CD4-positive, alpha-beta T cell treated with Interleukin-17A for 1 hour (primary cell): ENCODE measurements around the gene ANKRD10.
"Not testable (repeated sequence)": the region's sequence is repeated elsewhere in the genome, so short reads cannot be mapped to it uniquely, and the experiment has no call there.

Experiments
- DNase-seq: peaks from one replicate; pipeline ENCODE4 v3.0.0-alpha.2; 2020

The ANKRD10 gene

GRCh38 chr13:110915057-110915873, at the start of gene ANKRD10:
Gene ANKRD10 (minus strand): TSS chr13:110915069. CDS start chr13:110914934, 135 bp downstream.
- peak; percentile 94 for DNase-seq

- no peak for DNase-seq
Measured at GRCh38 chr13:110964229-110965037, 49.6 kb upstream of the ANKRD10 start.

GRCh38 chr13:110963554-110963970, 48.7 kb upstream of the ANKRD10 start:
- DNase-seq, result no peak

- DNase-seq, result no peak
Measured at GRCh38 chr13:110961959-110962358, 47.1 kb upstream of the ANKRD10 start.

- DNase-seq, result no peak
Measured at GRCh38 chr13:110960204-110960603, 45.3 kb upstream of the ANKRD10 start.

GRCh38 chr13:110957931-110958330, 43.1 kb upstream of the ANKRD10 start:
- no peak for DNase-seq

- DNase-seq, result no peak
Measured at GRCh38 chr13:110957181-110957884, 42.5 kb upstream of the ANKRD10 start.

GRCh38 chr13:110956216-110956615, 41.3 kb upstream of the ANKRD10 start:
- DNase-seq, result not testable (repeated sequence)

GRCh38 chr13:110955608-110956007, 40.7 kb upstream of the ANKRD10 start:
- not testable (repeated sequence) for DNase-seq

- not testable (repeated sequence) for DNase-seq
Measured at GRCh38 chr13:110955072-110955503, 40.2 kb upstream of the ANKRD10 start.

- not testable (repeated sequence) for DNase-seq
Measured at GRCh38 chr13:110954533-110954920, 39.7 kb upstream of the ANKRD10 start.

GRCh38 chr13:110953833-110954532, 39.1 kb upstream of the ANKRD10 start:
- no peak for DNase-seq

GRCh38 chr13:110953416-110953815, 38.5 kb upstream of the ANKRD10 start:
- DNase-seq, result no peak

GRCh38 chr13:110952135-110952534, 37.3 kb upstream of the ANKRD10 start:
- DNase-seq, result not testable (repeated sequence)

- no peak for DNase-seq
Measured at GRCh38 chr13:110950819-110951570, 36.1 kb upstream of the ANKRD10 start.

- no peak for DNase-seq
Measured at GRCh38 chr13:110950356-110950755, 35.5 kb upstream of the ANKRD10 start.

- DNase-seq, result no peak
Measured at GRCh38 chr13:110949628-110950027, 34.8 kb upstream of the ANKRD10 start.

- no peak for DNase-seq
Measured at GRCh38 chr13:110949116-110949515, 34.2 kb upstream of the ANKRD10 start.

- DNase-seq, result not testable (repeated sequence)
Measured at GRCh38 chr13:110947338-110947737, 32.5 kb upstream of the ANKRD10 start.

GRCh38 chr13:110945928-110946570, 31.2 kb upstream of the ANKRD10 start:
- DNase-seq, result no peak
